D721Med (cell line): ENCODE data around the gene CORO1C.

Experiments
- DNase-seq: peaks from one replicate; pipeline ENCODE4 v3.0.0; 2011; ENCODE audit warnings: low spot score; ENCODE audit not compliant: insufficient read length
- FAIRE-seq: peaks from 2 replicates; lab custom pipeline; 2011; peaks lifted over from hg19 to GRCh38; lab: Jason Lieb, UNC
- TF ChIP-seq, protein P1 (sequence below): IDR thresholded peaks from 2 replicates; pipeline ENCODE4 v1.5.1; 2012; ENCODE audit warnings: mild to moderate bottlenecking, control low read depth; ENCODE audit not compliant: insufficient read depth; ENCODE audit errors: missing control alignments

Gene CORO1C

DNA sequence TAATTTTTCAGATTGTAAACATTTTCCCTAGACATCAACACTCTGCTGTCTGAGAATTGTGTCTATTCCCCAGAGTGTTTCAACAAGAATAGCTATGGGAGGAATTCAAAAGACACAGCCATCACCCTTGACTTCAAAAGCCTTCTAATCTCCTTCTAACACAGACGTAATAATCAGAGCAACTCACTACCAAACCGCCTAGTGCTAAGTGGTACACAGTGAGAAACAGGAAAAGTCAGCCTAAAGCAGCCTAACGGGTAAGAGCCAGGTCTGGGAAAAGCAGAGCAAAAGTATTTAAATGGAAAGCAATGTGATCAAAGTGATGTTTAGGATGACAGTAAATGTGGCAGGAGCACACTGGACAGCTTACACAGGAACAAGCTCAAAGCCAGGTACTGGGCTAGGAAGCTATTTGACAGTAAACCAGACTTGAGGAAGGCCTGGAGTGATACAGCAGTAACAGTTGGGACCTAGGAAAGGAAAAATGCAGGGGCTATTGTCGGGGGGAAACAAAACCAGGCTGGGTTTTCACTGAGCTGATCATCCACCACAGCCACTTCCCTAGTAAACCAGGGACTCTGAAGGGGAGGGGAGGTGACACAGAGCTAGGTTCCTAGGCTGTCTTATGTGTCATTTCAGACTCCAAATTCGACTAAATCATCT lies 29.4 kb downstream of the CORO1C start:
- DNase-seq (no peak), FAIRE-seq (no peak)
- TF ChIP-seq, protein P1, sequence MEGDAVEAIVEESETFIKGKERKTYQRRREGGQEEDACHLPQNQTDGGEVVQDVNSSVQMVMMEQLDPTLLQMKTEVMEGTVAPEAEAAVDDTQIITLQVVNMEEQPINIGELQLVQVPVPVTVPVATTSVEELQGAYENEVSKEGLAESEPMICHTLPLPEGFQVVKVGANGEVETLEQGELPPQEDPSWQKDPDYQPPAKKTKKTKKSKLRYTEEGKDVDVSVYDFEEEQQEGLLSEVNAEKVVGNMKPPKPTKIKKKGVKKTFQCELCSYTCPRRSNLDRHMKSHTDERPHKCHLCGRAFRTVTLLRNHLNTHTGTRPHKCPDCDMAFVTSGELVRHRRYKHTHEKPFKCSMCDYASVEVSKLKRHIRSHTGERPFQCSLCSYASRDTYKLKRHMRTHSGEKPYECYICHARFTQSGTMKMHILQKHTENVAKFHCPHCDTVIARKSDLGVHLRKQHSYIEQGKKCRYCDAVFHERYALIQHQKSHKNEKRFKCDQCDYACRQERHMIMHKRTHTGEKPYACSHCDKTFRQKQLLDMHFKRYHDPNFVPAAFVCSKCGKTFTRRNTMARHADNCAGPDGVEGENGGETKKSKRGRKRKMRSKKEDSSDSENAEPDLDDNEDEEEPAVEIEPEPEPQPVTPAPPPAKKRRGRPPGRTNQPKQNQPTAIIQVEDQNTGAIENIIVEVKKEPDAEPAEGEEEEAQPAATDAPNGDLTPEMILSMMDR: no peak

- FAIRE-seq (no peak), DNase-seq (no peak)
- TF ChIP-seq, protein P1: no peak
These were observed 30.3 kb downstream of the CORO1C start for GRCh38 chr12:108700833-108701541.

GRCh38 chr12:108699955-108700563 lies 31.3 kb downstream of the CORO1C start:
- DNase-seq (no peak), FAIRE-seq (no peak)
- TF ChIP-seq, protein P1: no peak

DNA sequence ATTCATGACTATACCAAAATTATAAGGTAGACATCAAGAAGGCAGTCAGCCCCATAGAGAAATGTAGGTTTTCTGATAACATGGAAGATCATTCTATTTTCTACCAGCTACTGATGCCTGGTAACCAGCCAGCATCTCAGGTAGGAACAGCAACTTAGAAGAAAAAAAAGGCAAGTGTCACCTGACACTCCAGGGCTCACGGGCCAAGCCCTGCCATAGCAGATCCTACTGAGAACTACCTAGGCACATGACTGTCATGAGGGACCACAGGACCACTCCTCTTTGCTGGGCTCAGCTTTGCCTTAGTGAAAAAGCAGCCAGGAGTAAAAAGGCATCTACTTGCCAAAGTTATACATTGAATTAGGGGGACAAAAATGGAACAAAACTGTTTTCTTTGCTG lies 33.4 kb downstream of the CORO1C start:
- FAIRE-seq: no peak
- no peak for DNase-seq
- TF ChIP-seq, protein P1: no peak

GRCh38 chr12:108696996-108697290 lies 34.4 kb downstream of the CORO1C start:
- DNase-seq: no peak
- FAIRE-seq: no peak
- TF ChIP-seq, protein P1: no peak

GRCh38 chr12:108696111-108696995 lies 35.0 kb downstream of the CORO1C start:
- TF ChIP-seq, protein P1: no peak
- no peak for DNase-seq
- FAIRE-seq: no peak
